DND-41 (cell line): ENCODE results near the gene LSR.

ENCODE experiments used
- CTCF ChIP-seq: IDR thresholded peaks from 2 replicates; pipeline ENCODE4 v1.5.1; 2012; ENCODE audit warnings: borderline replicate concordance, low read length, moderate library complexity, mild to moderate bottlenecking; ENCODE audit not compliant: poor library complexity, severe bottlenecking; ENCODE audit errors: extremely low read depth
- EZH2 ChIP-seq: IDR thresholded peaks from 3 replicates; pipeline ENCODE4 v1.6.1; 2012; ENCODE audit warnings: borderline replicate concordance, low read depth, mild to moderate bottlenecking, moderate library complexity, low read length, inconsistent platforms; ENCODE audit not compliant: severe bottlenecking

GRCh38 chr19:35223862-35224505, 24.8 kb upstream of the LSR start:
- TF ChIP-seq CTCF (no peak), EZH2 (no peak)
